Parathyroid adenoma (tissue), 2 donors: Measurements from ENCODE around the gene WRAP53.

Source experiments
- H2AFZ ChIP-seq: fragments of 300-600 bp; sonication (generic); one replicate; pipeline ENCODE4 v1.7.0; 2017; ENCODE audit warnings: antibody characterized with exemption, mild to moderate bottlenecking
- H3K27ac ChIP-seq: fragments of 300-600 bp; sonication (generic); one replicate; pipeline ENCODE4 v1.7.0; 2017
- H3K27me3 ChIP-seq: fragments of 300-600 bp; sonication (generic); one replicate; pipeline ENCODE4 v1.7.0; 2017; ENCODE audit warnings: low read length; ENCODE audit not compliant: control insufficient read depth, insufficient read depth
- H3K36me3 ChIP-seq: fragments of 300-600 bp; sonication (generic); one replicate; pipeline ENCODE4 v1.7.0; 2017; ENCODE audit warnings: low read length; ENCODE audit not compliant: control insufficient read depth, insufficient read depth
- H3K4me1 ChIP-seq: fragments of 300-600 bp; sonication (generic); one replicate; pipeline ENCODE4 v1.7.0; 2017; ENCODE audit warnings: control low read depth
- H3K4me2 ChIP-seq: fragments of 300-600 bp; sonication (generic); one replicate; pipeline ENCODE4 v1.7.0; 2017; ENCODE audit warnings: low read length
- H3K4me3 ChIP-seq: fragments of 300-600 bp; sonication (generic); one replicate; pipeline ENCODE4 v1.7.0; 2017; ENCODE audit warnings: low read depth, low read length
- H3K79me2 ChIP-seq: fragments of 300-600 bp; sonication (generic); one replicate; pipeline ENCODE4 v1.7.0; 2017; ENCODE audit warnings: control low read depth
- H3K9ac ChIP-seq: fragments of 300-600 bp; sonication (generic); one replicate; pipeline ENCODE4 v1.7.0; 2017; ENCODE audit warnings: mild to moderate bottlenecking
- H3K9me3 ChIP-seq: fragments of 300-600 bp; sonication (generic); one replicate; pipeline ENCODE4 v1.7.0; 2017; ENCODE audit warnings: low read length; ENCODE audit not compliant: control insufficient read depth
- TF ChIP-seq, protein P1 (sequence below): fragments of 300-600 bp; sonication (generic); IDR thresholded peaks from one replicate; pipeline ENCODE4 v1.7.0; 2017; ENCODE audit warnings: antibody characterized with exemption, mild to moderate bottlenecking
- donor health status: primary hyperparathyroidism.

Gene WRAP53

DNA sequence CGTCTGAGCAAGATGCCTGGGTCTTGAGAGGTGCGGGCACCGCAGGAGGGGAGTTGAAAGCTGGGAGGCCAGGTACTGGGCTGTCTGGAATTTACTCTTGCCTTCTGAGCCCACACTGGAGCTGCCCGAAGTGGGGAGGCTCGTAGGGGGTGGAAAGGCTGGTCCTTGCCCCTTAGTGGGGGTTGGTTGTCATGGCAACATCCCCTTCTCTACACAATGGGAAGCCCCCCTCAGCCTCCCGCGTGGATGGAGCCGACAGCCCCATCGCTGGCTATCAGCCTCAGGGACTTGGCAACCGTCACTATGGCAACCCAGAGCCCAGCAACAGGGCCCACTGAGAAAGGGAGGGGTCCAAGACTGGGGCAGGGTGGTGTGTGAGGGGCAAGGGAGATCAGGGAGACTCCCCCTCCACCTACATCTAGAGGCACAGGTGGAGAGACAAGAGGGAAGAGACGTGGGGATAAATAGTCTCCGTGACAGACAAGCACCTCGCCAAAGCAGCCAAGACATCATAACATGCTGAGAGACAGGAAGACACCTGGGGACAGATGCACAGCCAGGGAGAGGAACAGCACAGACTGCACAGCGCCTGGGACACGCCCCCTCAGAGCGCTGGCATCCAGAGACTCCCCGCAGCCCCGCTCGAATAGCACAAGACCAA, 24.0 kb downstream of the WRAP53 start:
- Histone ChIP-seq H2AFZ (no peak overlapping the region), H3K4me1 (peaks cover 4% of the 10 kb centered on the region), H3K4me2 (no peak overlapping the region), H3K27me3 (no peaks in the 10 kb centered on the region), H3K27ac (no peak overlapping the region), H3K9ac (no peak overlapping the region), H3K4me3 (no peak overlapping the region), H3K36me3 (no peaks in the 10 kb centered on the region), H3K79me2 (no peaks in the 10 kb centered on the region), H3K9me3 (no peaks in the 10 kb centered on the region)
- TF ChIP-seq, protein P1, sequence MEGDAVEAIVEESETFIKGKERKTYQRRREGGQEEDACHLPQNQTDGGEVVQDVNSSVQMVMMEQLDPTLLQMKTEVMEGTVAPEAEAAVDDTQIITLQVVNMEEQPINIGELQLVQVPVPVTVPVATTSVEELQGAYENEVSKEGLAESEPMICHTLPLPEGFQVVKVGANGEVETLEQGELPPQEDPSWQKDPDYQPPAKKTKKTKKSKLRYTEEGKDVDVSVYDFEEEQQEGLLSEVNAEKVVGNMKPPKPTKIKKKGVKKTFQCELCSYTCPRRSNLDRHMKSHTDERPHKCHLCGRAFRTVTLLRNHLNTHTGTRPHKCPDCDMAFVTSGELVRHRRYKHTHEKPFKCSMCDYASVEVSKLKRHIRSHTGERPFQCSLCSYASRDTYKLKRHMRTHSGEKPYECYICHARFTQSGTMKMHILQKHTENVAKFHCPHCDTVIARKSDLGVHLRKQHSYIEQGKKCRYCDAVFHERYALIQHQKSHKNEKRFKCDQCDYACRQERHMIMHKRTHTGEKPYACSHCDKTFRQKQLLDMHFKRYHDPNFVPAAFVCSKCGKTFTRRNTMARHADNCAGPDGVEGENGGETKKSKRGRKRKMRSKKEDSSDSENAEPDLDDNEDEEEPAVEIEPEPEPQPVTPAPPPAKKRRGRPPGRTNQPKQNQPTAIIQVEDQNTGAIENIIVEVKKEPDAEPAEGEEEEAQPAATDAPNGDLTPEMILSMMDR = no peak

DNA sequence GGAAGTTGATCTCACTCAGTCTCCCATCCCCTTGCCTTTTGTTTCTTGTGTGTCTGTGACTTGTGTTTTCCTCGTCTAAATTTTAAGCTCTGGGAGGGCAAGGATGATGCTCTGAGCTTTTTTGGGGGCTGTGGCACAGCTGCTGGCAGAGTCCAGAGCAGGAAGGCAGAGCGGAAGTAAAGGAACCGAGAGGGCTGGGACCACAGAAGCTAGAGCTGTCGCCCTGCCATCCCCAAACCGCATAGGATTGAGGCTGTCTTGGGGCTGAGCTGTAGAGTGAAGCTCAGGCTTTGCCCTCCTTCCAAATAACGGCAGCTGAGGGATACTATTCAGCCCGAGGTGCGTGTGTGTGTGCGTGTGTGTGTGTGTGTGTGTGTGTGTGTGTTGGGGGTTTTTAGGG, 25.5 kb downstream of the WRAP53 start:
- Histone ChIP-seq H3K9me3 (no peaks in the 10 kb centered on the region), H3K4me3 (no peak overlapping the region)

DNA sequence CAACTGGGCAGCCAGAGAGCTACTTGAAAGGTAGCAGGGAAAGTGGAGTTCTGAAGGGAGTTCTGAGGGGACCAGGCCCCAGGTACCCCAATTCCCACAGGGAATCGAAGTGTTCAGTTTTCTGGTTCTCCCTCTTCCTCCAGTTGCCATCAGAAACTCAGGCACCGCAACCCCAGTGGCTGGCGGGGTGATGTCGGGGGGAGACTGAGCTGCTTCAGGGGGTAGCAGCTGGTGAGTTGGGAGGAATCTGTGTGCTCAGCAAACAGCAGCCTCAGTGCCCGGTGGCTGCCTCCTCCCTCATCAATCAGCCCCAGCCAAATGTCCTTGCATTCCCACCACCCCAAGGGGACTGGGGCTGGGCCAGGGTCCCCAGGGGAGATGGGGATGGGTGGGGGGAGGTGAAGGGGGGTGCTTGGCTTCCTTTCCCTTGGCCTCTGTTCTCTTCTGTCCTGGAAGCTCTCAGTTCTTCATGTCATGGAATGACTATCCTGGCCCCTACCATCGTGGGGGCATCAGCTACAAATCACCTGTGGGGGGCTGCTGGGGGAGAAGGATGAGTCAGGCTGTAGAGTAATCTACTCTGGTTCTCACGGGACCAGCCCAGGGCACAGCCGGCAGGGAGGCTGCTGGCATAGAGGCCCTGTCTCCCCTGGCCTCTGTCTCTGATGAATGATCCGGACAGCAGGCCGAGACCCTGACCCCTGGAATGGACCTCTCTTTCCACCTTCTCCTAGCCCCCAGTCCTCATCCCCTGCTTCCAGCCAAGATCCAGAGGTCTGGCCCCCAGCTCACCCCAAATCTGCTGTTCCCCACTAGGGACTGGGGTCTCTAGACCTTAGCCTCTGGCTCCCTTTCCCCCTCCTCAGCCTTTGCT, 26.7 kb downstream of the WRAP53 start:
- no peaks in the 10 kb centered on the region for H3K79me2 ChIP-seq
- H3K4me1 ChIP-seq = peaks cover 7% of the 10 kb centered on the region
- no peaks in the 10 kb centered on the region for H3K36me3 ChIP-seq
- no peaks in the 10 kb centered on the region for H3K9me3 ChIP-seq
- H2AFZ ChIP-seq = no peak overlapping the region
- no peaks in the 10 kb centered on the region for H3K27me3 ChIP-seq
- TF ChIP-seq, protein P1 = no peak
- no peak overlapping the region for H3K4me2 ChIP-seq
- H3K9ac ChIP-seq = no peak overlapping the region
- no peak overlapping the region for H3K27ac ChIP-seq
- no peak overlapping the region for H3K4me3 ChIP-seq

More for the DNA sequence above, 25.5 kb downstream of the WRAP53 start:
- H3K79me2 ChIP-seq = no peaks in the 10 kb centered on the region
- H3K36me3 ChIP-seq = no peaks in the 10 kb centered on the region
- TF ChIP-seq, protein P1 = no peak
- H3K4me1 ChIP-seq = peaks cover 7% of the 10 kb centered on the region
- no peak overlapping the region for H3K4me2 ChIP-seq
- no peak overlapping the region for H3K27ac ChIP-seq
- H3K27me3 ChIP-seq = no peaks in the 10 kb centered on the region
- no peak overlapping the region for H2AFZ ChIP-seq
- no peak overlapping the region for H3K9ac ChIP-seq

DNA sequence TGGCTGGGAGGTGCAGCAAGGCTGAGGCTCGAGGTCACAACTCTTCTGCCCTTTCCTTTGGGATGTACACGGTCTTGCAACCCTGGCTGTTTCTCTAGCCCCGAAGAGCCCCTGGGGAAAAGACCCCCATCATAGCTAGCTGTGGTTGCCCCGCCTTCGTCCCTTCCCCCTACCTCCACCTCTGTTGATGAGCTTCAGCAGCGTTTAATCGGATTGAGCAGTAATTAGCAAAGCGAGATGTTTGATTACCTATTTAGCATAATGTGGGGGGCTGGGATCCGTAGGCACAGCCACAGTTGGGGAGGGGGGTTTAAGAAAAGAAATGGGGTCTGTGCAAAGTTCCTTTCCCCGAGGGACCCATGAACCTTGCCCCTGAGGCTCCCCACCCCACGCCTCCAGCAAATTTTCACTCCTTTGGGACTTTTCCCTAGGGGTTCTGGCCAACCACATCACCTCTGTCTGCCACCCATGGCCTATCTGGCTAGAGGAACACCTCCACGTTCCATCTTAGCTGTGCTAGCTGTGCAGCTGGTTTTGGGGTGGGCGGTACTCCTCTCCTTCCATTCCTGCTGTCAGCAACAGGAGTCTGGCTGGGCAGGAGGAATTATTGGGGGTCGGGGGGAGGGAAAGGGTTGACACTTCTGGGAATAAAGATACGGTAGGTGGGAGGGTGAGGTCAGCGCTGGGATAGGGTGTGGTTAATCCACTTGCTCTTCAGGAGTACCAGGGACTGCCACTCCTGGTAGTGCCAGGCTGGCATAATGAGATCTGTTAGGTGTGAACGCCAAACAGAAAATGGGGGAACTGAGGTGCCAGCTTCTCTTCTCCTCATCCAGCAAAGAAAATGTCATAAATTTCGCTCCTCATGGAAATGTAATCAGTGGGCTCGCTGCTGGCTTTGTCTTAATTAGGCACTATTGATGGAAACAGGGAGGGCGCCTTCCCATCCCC, 27.9 kb downstream of the WRAP53 start:
- TF ChIP-seq, protein P1 = no peak
- no peaks in the 10 kb centered on the region for H3K27me3 ChIP-seq
- H3K9me3 ChIP-seq = no peaks in the 10 kb centered on the region
- H3K4me2 ChIP-seq = peak overlapping the region; percentile 97
- H2AFZ ChIP-seq = peak overlapping the region; percentile 96
- no peak overlapping the region for H3K9ac ChIP-seq
- H3K79me2 ChIP-seq = no peaks in the 10 kb centered on the region
- peaks cover 7% of the 10 kb centered on the region for H3K4me1 ChIP-seq
- peak overlapping the region; percentile 77 for H3K27ac ChIP-seq
- H3K4me3 ChIP-seq = peak overlapping the region; percentile 92
- no peaks in the 10 kb centered on the region for H3K36me3 ChIP-seq
